NCI-H2227 (cell line): ENCODE data around the gene FUT7.
"Not testable (repeated sequence)": the region's sequence is repeated elsewhere in the genome, so short reads cannot be mapped to it uniquely, and the experiment has no call there.

Experiments used
- DNase-seq: peaks from one replicate; lab custom pipeline; 2025; ENCODE audit not compliant: unreplicated experiment; lab: John Stamatoyannopoulos, UW

FUT7 gene

GRCh38 chr9:137006116-137007003 lies 25.5 kb downstream of the FUT7 start:
- no peak for DNase-seq

GRCh38 chr9:137004285-137004684 lies 27.6 kb downstream of the FUT7 start:
- DNase-seq, result not testable (repeated sequence)

- DNase-seq, result no peak
These were observed 29.2 kb downstream of the FUT7 start for GRCh38 chr9:137002646-137003041.

- no peak for DNase-seq
These were observed 29.8 kb downstream of the FUT7 start for GRCh38 chr9:137001857-137002645.

GRCh38 chr9:137000177-137000930 lies 31.5 kb downstream of the FUT7 start:
- DNase-seq, result no peak

- no peak for DNase-seq
These were observed 34.1 kb downstream of the FUT7 start for GRCh38 chr9:136997830-136998234.

GRCh38 chr9:136997371-136997770 lies 34.5 kb downstream of the FUT7 start:
- DNase-seq, result no peak

- DNase-seq, result no peak
These were observed 35.3 kb downstream of the FUT7 start, which contains the start of gene CLIC3 for GRCh38 chr9:136996361-136997292. TSS of gene CLIC3 (minus strand) at chr9:136996568. CDS start at chr9:136996543, 25 bp downstream.

- DNase-seq, result no peak
These were observed 36.0 kb downstream of the FUT7 start for GRCh38 chr9:136995772-136996311.

GRCh38 chr9:136995362-136995761 lies 36.5 kb downstream of the FUT7 start:
- no peak for DNase-seq

GRCh38 chr9:136994888-136995230 lies 37.0 kb downstream of the FUT7 start:
- DNase-seq, result no peak

- DNase-seq, result no peak
These were observed 37.6 kb downstream of the FUT7 start for GRCh38 chr9:136994180-136994887.

GRCh38 chr9:136992819-136993369 lies 39.0 kb downstream of the FUT7 start:
- no peak for DNase-seq

- DNase-seq, result peak; percentile 80
These were observed 39.7 kb downstream of the FUT7 start, which contains the start of gene PAXX for GRCh38 chr9:136991993-136992818. TSS of gene PAXX (plus strand) at chr9:136992422. CDS start at chr9:136992444, 22 bp downstream.

- DNase-seq, result no peak
These were observed 41.5 kb downstream of the FUT7 start for GRCh38 chr9:136990242-136990911.

- no peak for DNase-seq
These were observed 43.0 kb downstream of the FUT7 start for GRCh38 chr9:136988872-136989271.

GRCh38 chr9:136985853-136986252 lies 46.0 kb downstream of the FUT7 start:
- no peak for DNase-seq
